ENCODE results near the gene F2RL2.

F2RL2 gene

GRCh38 chr5:76622973-76623596 lies at the start of gene F2RL2:
F2RL2 (minus strand) TSS chr5:76623403; CDS start chr5:76623230, 173 bp downstream.
- DNase-seq (ENCODE audit: low spot score), result peak; percentile 40

- DNase-seq (ENCODE audit: low spot score), result no peak
Measured at GRCh38 chr5:76672242-76672641, 49.0 kb upstream of the F2RL2 start.

- no peak for DNase-seq (ENCODE audit: low spot score)
Measured at GRCh38 chr5:76670508-76670907, 47.3 kb upstream of the F2RL2 start.

GRCh38 chr5:76669245-76669644 lies 46.0 kb upstream of the F2RL2 start:
- no peak for DNase-seq (ENCODE audit: low spot score)

GRCh38 chr5:76667495-76667894 lies 44.3 kb upstream of the F2RL2 start:
- no peak for DNase-seq (ENCODE audit: low spot score)

- DNase-seq (ENCODE audit: low spot score), result no peak
Measured at GRCh38 chr5:76664079-76664478, 40.9 kb upstream of the F2RL2 start.

GRCh38 chr5:76663573-76663972 lies 40.4 kb upstream of the F2RL2 start:
- no peak for DNase-seq (ENCODE audit: low spot score)

- no peak for DNase-seq (ENCODE audit: low spot score)
Measured at GRCh38 chr5:76662521-76662920, 39.3 kb upstream of the F2RL2 start.

- no peak for DNase-seq (ENCODE audit: low spot score)
Measured at GRCh38 chr5:76660360-76660759, 37.2 kb upstream of the F2RL2 start.

GRCh38 chr5:76657683-76658311 lies 34.6 kb upstream of the F2RL2 start:
- no peak for DNase-seq (ENCODE audit: low spot score)

GRCh38 chr5:76657091-76657490 lies 33.9 kb upstream of the F2RL2 start:
- no peak for DNase-seq (ENCODE audit: low spot score)

- DNase-seq (ENCODE audit: low spot score), result no peak
Measured at GRCh38 chr5:76652809-76653414, 29.7 kb upstream of the F2RL2 start.

GRCh38 chr5:76649140-76649539 lies 25.9 kb upstream of the F2RL2 start:
- DNase-seq (ENCODE audit: low spot score), result no peak

- DNase-seq (ENCODE audit: low spot score), result no peak
Measured at GRCh38 chr5:76643371-76643770, 20.2 kb upstream of the F2RL2 start.

- DNase-seq (ENCODE audit: low spot score), result no peak
Measured at GRCh38 chr5:76642390-76643040, 19.3 kb upstream of the F2RL2 start.

- DNase-seq (ENCODE audit: low spot score), result peak; percentile 69
Measured at GRCh38 chr5:76641514-76642120, 18.4 kb upstream of the F2RL2 start.

- no peak for DNase-seq (ENCODE audit: low spot score)
Measured at GRCh38 chr5:76638479-76638878, 15.3 kb upstream of the F2RL2 start.

GRCh38 chr5:76637490-76637889 lies 14.3 kb upstream of the F2RL2 start:
- DNase-seq (ENCODE audit: low spot score), result no peak

GRCh38 chr5:76634661-76635060 lies 11.5 kb upstream of the F2RL2 start:
- no peak for DNase-seq (ENCODE audit: low spot score)

GRCh38 chr5:76626738-76627137 lies 3.5 kb upstream of the F2RL2 start:
- DNase-seq (ENCODE audit: low spot score), result no peak

GRCh38 chr5:76625087-76625815 lies 2.0 kb upstream of the F2RL2 start:
- no peak for DNase-seq (ENCODE audit: low spot score)

GRCh38 chr5:76622076-76622475 lies 1.1 kb downstream of the F2RL2 start:
- DNase-seq (ENCODE audit: low spot score), result no peak
